Measurements from ENCODE around the gene TCERG1L. TPM values are rescaled to one million over a fixed set of nuclear protein-coding genes. Genes with fewer than 3 reads are reported as not detected.
A peak's percentile ranks its signal among the peaks of the same experiment; 100 is the strongest.
"Not testable (repeated sequence)": the region's sequence is repeated elsewhere in the genome, so short reads cannot be mapped to it uniquely, and the experiment has no call there.

Gene TCERG1L
- total RNA-seq, 1 donor from 2014 or later, result 0.88 TPM

GRCh38 chr10:131121511-131122035 is 189.9 kb downstream of the TCERG1L start:
- ATAC-seq, result no peak

GRCh38 chr10:131119626-131120355 is 191.7 kb downstream of the TCERG1L start:
- ATAC-seq, result no peak

- no peak for ATAC-seq
Measured at GRCh38 chr10:131117416-131118212, 193.9 kb downstream of the TCERG1L start.

GRCh38 chr10:131116991-131117375 is 194.5 kb downstream of the TCERG1L start:
- no peak for ATAC-seq

- ATAC-seq, result no peak
Measured at GRCh38 chr10:131116216-131116990, 195.1 kb downstream of the TCERG1L start.

GRCh38 chr10:131115801-131116200 is 195.7 kb downstream of the TCERG1L start:
- ATAC-seq, result no peak

GRCh38 chr10:131115321-131115720 is 196.2 kb downstream of the TCERG1L start:
- no peak for ATAC-seq

GRCh38 chr10:131114846-131115245 is 196.7 kb downstream of the TCERG1L start:
- ATAC-seq, result no peak

- no peak for ATAC-seq
Measured at GRCh38 chr10:131113709-131114291, 197.7 kb downstream of the TCERG1L start.

- no peak for ATAC-seq
Measured at GRCh38 chr10:131113165-131113564, 198.4 kb downstream of the TCERG1L start.

- no peak for ATAC-seq
Measured at GRCh38 chr10:131112691-131113090, 198.8 kb downstream of the TCERG1L start.

- no peak for ATAC-seq
Measured at GRCh38 chr10:131111471-131112080, 199.9 kb downstream of the TCERG1L start.

GRCh38 chr10:131111007-131111406 is 200.5 kb downstream of the TCERG1L start:
- no peak for ATAC-seq

GRCh38 chr10:131110241-131110783 is 201.2 kb downstream of the TCERG1L start:
- no peak for ATAC-seq

- ATAC-seq, result no peak
Measured at GRCh38 chr10:131109726-131110125, 201.8 kb downstream of the TCERG1L start.

- no peak for ATAC-seq
Measured at GRCh38 chr10:131109291-131109690, 202.2 kb downstream of the TCERG1L start.

GRCh38 chr10:131107970-131108369 is 203.6 kb downstream of the TCERG1L start:
- peak; percentile 80 for ATAC-seq

- no peak for ATAC-seq
Measured at GRCh38 chr10:131102676-131103075, 208.8 kb downstream of the TCERG1L start.

GRCh38 chr10:131102147-131102546 is 209.4 kb downstream of the TCERG1L start:
- ATAC-seq, result no peak

GRCh38 chr10:131100418-131101410 is 210.8 kb downstream of the TCERG1L start:
- not testable (repeated sequence) for ATAC-seq

Data from esophagus mucosa (tissue), 1 donor.